ENCODE measurements around the gene PRSS38.

Gene PRSS38

DNA sequence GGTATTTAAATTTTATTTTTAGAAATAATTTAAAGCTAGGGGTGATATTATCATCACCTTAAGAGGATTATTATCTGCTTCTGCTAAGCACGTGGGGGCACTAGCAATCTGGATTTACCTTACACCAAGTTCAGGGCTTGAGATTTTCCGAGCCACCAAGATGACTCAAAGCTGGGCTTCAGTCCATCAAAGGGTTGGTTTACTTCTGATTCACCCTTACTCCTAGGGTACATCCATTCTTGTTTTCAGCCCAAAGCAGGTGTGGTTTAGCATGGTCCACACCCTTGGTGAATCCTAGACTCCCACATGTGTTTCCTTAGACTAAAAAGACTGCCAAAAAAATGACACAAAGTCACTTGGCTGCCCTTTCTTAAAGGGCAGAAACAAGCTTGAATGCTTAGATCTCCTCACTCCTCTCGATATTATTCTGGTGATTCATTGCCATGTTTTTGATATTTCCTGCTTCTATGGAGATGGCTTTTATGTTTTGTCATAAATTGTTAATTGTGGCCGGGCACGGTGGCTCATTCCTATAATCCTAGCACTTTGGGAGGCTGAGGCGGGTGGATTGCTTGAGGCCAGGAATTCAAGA is 9.8 kb upstream of the PRSS38 start:
- no peaks in the 10 kb centered on the region for H3K36me3 ChIP-seq (ENCODE audit: control insufficient read depth in 2 of 2, insufficient read depth in 1 of 2, low read length in 2 of 2)
- no peaks in the 10 kb centered on the region for H3K4me1 ChIP-seq (ENCODE audit: control insufficient read depth, insufficient read depth, low read length)
- no peak overlapping the region for H3K27ac ChIP-seq (ENCODE audit: extremely low read depth, low read depth, low read length)
- ChIA-PET CTCF (interaction anchor here (0.7 kb wide), 1 partner anchor 346 kb away, joined by 3 read pairs; no protein-coding TSS in a partner anchor), POLR2A (no interaction called here)
- no peaks in the 10 kb centered on the region for H3K9me3 ChIP-seq (ENCODE audit: control insufficient read depth, insufficient read depth, low read depth, low read length)
- TF ChIP-seq SP7 (tag by site-specific recombination; IDR thresholded peaks at IDR 0.05) (no peak), ZNF350 (tag by site-specific recombination; IDR thresholded peaks at IDR 0.05) (no peak), ZNF404 (tag by site-specific recombination; IDR thresholded peaks at IDR 0.05) (no peak), ZNF112 (tag by site-specific recombination; IDR thresholded peaks at IDR 0.05) (no peak), ZNF785 (tag by site-specific recombination; IDR thresholded peaks at IDR 0.05) (no peak), EGR2 (tag by site-specific recombination; IDR thresholded peaks at IDR 0.05; ENCODE audit: low read depth) (no peak), RBAK (tag by site-specific recombination; IDR thresholded peaks at IDR 0.05) (no peak), SCRT1 (tag by site-specific recombination; IDR thresholded peaks at IDR 0.05; ENCODE audit: borderline replicate concordance) (no peak), ZNF530 (tag by site-specific recombination; IDR thresholded peaks at IDR 0.05; ENCODE audit: low read depth) (no peak), ZSCAN23 (tag by site-specific recombination; IDR thresholded peaks at IDR 0.05) (no peak), ZNF16 (tag by site-specific recombination; IDR thresholded peaks at IDR 0.05; ENCODE audit: low read depth) (no peak)
- TF ChIP-seq, protein P1, sequence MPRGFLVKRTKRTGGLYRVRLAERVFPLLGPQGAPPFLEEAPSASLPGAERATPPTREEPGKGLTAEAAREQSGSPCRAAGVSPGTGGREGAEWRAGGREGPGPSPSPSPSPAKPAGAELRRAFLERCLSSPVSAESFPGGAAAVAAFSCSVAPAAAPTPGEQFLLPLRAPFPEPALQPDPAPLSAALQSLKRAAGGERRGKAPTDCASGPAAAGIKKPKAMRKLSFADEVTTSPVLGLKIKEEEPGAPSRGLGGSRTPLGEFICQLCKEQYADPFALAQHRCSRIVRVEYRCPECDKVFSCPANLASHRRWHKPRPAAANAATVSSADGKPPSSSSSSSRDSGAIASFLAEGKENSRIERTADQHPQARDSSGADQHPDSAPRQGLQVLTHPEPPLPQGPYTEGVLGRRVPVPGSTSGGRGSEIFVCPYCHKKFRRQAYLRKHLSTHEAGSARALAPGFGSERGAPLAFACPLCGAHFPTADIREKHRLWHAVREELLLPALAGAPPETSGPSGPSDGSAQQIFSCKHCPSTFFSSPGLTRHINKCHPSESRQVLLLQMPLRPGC (tag by site-specific recombination; IDR thresholded peaks at IDR 0.05) = no peak
- TF ChIP-seq, protein P2, sequence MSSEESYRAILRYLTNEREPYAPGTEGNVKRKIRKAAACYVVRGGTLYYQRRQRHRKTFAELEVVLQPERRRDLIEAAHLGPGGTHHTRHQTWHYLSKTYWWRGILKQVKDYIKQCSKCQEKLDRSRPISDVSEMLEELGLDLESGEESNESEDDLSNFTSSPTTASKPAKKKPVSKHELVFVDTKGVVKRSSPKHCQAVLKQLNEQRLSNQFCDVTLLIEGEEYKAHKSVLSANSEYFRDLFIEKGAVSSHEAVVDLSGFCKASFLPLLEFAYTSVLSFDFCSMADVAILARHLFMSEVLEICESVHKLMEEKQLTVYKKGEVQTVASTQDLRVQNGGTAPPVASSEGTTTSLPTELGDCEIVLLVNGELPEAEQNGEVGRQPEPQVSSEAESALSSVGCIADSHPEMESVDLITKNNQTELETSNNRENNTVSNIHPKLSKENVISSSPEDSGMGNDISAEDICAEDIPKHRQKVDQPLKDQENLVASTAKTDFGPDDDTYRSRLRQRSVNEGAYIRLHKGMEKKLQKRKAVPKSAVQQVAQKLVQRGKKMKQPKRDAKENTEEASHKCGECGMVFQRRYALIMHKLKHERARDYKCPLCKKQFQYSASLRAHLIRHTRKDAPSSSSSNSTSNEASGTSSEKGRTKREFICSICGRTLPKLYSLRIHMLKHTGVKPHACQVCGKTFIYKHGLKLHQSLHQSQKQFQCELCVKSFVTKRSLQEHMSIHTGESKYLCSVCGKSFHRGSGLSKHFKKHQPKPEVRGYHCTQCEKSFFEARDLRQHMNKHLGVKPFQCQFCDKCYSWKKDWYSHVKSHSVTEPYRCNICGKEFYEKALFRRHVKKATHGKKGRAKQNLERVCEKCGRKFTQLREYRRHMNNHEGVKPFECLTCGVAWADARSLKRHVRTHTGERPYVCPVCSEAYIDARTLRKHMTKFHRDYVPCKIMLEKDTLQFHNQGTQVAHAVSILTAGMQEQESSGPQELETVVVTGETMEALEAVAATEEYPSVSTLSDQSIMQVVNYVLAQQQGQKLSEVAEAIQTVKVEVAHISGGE (tag by site-specific recombination; conservative IDR thresholded peaks at IDR 0.05; ENCODE audit: low read depth) = no peak
- H3K4me3 ChIP-seq (ENCODE audit: low read depth, low read length) = no peak overlapping the region

DNA sequence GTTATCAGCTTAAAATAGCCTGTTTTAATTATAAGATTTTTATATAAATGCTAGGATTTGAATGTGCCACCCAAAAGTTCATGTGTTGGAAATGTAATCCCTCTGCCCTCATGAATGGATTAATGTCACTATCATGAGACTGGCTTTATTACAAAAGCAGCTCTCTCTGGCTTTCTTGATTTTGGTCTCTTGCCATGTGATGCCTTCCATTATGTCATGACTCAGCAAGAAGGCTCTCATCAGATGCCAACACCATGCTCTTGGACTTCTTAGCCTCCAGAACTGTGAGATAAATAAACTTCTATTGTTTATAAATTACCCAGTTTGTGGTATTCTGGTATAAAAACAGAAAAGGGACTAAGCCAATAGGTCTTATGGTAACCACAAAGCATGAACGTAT is 6.9 kb upstream of the PRSS38 start:
- CTCF ChIA-PET = no interaction called here
- H3K27ac ChIP-seq (ENCODE audit: extremely low read depth, low read depth, low read length) = no peak overlapping the region

DNA sequence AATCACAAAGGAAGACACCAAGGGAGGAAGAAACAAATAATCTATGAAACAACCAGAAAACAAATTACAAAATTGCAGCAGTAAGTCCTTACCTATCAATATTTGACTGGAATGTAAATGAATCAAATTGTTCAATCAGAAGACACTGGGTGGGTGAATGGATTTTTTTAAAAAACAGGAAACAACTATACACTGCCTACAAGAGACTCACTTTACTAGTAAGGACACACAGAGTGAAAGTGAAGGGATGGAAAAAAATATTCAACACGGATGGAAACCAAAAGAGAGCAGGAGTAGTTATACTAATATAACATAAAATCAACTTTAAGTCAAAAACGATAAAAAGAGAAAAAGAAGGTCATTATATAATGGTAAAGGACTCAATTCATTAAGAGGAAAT is 6.4 kb upstream of the PRSS38 start:
- H3K27ac ChIP-seq (ENCODE audit: extremely low read depth, low read depth, low read length) = no peak overlapping the region
- H3K4me1 ChIP-seq (ENCODE audit: control insufficient read depth, insufficient read depth, low read length) = no peaks in the 10 kb centered on the region
- H3K9me3 ChIP-seq (ENCODE audit: control insufficient read depth, insufficient read depth, low read depth, low read length) = no peaks in the 10 kb centered on the region
- POLR2A ChIA-PET = no interaction called here
- TF ChIP-seq ZNF311 (tag by site-specific recombination; IDR thresholded peaks at IDR 0.05; ENCODE audit: borderline replicate concordance) (no peak), ZNF792 (tag by site-specific recombination; IDR thresholded peaks at IDR 0.05) (no peak), RBAK (tag by site-specific recombination; IDR thresholded peaks at IDR 0.05) (no peak), ZNF658 (tag by site-specific recombination; IDR thresholded peaks at IDR 0.05) (no peak), MEIS1 (CRISPR knock-in tag; IDR thresholded peaks at IDR 0.05; ENCODE audit: borderline replicate concordance) (no peak)
- TF ChIP-seq, protein P3, sequence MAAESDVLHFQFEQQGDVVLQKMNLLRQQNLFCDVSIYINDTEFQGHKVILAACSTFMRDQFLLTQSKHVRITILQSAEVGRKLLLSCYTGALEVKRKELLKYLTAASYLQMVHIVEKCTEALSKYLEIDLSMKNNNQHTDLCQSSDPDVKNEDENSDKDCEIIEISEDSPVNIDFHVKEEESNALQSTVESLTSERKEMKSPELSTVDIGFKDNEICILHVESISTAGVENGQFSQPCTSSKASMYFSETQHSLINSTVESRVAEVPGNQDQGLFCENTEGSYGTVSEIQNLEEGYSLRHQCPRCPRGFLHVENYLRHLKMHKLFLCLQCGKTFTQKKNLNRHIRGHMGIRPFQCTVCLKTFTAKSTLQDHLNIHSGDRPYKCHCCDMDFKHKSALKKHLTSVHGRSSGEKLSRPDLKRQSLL (tag by site-specific recombination; IDR thresholded peaks at IDR 0.05) = no peak
- TF ChIP-seq, protein P4, sequence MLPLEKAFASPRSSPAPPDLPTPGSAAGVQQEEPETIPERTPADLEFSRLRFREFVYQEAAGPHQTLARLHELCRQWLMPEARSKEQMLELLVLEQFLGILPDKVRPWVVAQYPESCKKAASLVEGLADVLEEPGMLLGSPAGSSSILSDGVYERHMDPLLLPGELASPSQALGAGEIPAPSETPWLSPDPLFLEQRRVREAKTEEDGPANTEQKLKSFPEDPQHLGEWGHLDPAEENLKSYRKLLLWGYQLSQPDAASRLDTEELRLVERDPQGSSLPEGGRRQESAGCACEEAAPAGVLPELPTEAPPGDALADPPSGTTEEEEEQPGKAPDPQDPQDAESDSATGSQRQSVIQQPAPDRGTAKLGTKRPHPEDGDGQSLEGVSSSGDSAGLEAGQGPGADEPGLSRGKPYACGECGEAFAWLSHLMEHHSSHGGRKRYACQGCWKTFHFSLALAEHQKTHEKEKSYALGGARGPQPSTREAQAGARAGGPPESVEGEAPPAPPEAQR (tag by site-specific recombination; IDR thresholded peaks at IDR 0.05) = no peak
- TF ChIP-seq, protein P5, sequence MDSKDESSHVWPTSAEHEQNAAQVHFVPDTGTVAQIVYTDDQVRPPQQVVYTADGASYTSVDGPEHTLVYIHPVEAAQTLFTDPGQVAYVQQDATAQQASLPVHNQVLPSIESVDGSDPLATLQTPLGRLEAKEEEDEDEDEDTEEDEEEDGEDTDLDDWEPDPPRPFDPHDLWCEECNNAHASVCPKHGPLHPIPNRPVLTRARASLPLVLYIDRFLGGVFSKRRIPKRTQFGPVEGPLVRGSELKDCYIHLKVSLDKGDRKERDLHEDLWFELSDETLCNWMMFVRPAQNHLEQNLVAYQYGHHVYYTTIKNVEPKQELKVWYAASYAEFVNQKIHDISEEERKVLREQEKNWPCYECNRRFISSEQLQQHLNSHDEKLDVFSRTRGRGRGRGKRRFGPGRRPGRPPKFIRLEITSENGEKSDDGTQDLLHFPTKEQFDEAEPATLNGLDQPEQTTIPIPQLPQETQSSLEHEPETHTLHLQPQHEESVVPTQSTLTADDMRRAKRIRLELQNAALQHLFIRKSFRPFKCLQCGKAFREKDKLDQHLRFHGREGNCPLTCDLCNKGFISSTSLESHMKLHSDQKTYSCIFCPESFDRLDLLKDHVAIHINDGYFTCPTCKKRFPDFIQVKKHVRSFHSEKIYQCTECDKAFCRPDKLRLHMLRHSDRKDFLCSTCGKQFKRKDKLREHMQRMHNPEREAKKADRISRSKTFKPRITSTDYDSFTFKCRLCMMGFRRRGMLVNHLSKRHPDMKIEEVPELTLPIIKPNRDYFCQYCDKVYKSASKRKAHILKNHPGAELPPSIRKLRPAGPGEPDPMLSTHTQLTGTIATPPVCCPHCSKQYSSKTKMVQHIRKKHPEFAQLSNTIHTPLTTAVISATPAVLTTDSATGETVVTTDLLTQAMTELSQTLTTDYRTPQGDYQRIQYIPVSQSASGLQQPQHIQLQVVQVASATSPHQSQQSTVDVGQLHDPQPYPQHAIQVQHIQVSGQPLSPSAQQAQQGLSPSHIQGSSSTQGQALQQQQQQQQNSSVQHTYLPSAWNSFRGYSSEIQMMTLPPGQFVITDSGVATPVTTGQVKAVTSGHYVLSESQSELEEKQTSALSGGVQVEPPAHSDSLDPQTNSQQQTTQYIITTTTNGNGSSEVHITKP (tag by site-specific recombination; IDR thresholded peaks at IDR 0.05) = no peak
- no peaks in the 10 kb centered on the region for H3K36me3 ChIP-seq (ENCODE audit: control insufficient read depth in 2 of 2, insufficient read depth in 1 of 2, low read length in 2 of 2)
- no peak overlapping the region for H3K4me3 ChIP-seq (ENCODE audit: low read depth, low read length)
- CTCF ChIA-PET = no interaction called here

More for the DNA sequence above, 6.9 kb upstream of the PRSS38 start:
- no peak overlapping the region for H3K4me3 ChIP-seq (ENCODE audit: low read depth, low read length)
- H3K4me1 ChIP-seq (ENCODE audit: control insufficient read depth, insufficient read depth, low read length) = no peaks in the 10 kb centered on the region
- no peaks in the 10 kb centered on the region for H3K36me3 ChIP-seq (ENCODE audit: control insufficient read depth in 2 of 2, insufficient read depth in 1 of 2, low read length in 2 of 2)
- no peaks in the 10 kb centered on the region for H3K9me3 ChIP-seq (ENCODE audit: control insufficient read depth, insufficient read depth, low read depth, low read length)
- POLR2A ChIA-PET = no interaction called here
- no peak for TF ChIP-seq ZNF544 (tag by site-specific recombination; IDR thresholded peaks at IDR 0.05)
